Activated CD4-positive, alpha-beta T cell treated with anti-CD3 and anti-CD28 coated beads for 48 hours (primary cell): ENCODE measurements around the gene OSGEPL1.
A peak's percentile ranks its signal among the peaks of the same experiment; 100 is the strongest.
"Not testable (repeated sequence)": the region's sequence is repeated elsewhere in the genome, so short reads cannot be mapped to it uniquely, and the experiment has no call there.

ENCODE experiments used
- DNase-seq: peaks from one replicate; pipeline ENCODE4 v3.0.0-alpha.2; 2020

OSGEPL1 gene

DNA sequence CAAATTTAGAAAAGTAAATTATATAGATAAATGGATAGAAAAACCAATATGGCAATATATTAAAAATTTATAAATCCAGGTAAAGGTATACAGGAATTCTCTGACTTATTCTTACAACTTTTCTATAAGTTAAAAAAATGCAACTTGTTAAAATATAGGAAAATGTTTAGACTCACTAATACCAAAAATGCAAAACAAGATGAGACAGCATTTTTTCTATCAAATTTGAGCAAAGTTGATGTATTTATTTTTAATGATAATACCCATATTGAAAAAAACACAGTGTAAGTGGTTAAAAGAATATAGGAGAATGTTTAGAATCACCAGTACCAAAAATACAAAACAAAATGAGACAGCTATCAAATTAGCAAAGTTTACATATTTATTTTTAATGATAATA is 35.7 kb downstream of the OSGEPL1 start:
- DNase-seq, result no peak

DNA sequence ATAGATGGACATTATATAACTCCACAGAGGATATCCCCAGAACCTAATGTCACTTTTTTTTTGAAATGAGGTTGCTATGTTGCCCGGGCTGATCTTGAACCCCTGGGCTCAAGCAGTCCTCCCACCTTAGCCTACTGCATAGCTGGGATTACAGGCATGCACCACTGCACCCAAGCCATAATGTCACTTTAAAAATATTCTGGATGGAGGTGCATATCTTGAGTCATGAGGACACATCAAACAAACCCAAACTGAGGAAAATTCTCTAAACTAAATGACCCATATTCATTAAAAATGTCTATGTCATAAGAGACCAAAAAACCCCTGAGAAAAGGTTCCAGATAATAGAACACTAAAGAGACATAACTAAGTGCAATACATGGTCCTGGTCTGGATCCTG is 36.3 kb downstream of the OSGEPL1 start:
- no peak for DNase-seq

DNA sequence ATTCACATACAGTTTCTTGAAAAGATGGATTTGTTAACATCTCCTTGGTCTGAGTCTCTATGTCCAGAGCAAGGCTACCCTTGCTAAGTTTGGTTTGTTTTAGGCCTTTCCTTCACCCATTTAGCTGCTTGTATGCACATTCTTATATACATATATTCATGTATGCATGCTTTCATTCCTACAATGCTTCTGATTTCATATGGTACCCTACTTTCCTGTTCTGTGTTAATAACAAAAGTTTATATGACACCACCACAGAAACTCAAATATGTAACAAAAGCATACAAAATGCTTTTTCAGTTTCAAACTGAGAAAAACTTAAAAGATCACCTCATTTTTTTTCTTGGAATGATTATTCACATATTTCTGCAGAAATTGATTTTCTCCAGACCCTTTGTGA is 39.4 kb downstream of the OSGEPL1 start:
- no peak for DNase-seq

DNA sequence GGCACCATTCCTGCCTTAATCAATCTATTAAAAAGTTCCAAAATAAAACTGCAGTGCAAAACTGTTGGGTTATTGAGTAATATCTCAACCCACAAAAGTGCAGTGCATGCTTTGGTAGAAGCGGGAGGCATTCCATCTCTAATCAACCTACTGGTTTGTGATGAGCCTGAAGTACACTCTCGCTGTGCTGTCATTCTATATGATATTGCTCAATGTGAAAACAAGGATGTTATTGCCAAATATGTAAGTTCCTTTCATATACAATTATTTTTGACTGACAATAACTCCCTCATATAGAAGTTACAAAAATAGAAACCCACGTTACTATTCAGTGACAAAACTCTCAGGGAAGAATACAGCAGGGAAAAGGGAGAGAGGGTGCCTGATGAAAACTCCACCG is 43.0 kb downstream of the OSGEPL1 start:
- no peak for DNase-seq

DNA sequence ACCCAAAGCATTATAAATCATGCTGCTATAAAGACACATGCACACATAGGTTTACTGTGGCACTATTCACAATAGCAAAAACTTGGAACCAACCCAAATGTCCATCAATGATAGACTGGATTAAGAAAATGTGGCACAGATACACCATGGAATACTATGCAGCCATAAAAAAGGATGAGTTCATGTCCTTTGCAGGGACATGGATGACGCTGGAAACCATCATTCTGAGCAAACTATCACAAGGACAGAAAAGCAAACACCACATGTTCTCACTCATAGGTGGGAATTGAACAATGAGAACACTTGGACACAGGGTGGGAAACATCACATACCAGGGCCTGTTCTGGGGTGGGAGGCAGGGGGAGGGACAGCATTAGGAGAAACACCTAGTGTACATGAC is 45.0 kb downstream of the OSGEPL1 start:
- DNase-seq, result not testable (repeated sequence)

DNA sequence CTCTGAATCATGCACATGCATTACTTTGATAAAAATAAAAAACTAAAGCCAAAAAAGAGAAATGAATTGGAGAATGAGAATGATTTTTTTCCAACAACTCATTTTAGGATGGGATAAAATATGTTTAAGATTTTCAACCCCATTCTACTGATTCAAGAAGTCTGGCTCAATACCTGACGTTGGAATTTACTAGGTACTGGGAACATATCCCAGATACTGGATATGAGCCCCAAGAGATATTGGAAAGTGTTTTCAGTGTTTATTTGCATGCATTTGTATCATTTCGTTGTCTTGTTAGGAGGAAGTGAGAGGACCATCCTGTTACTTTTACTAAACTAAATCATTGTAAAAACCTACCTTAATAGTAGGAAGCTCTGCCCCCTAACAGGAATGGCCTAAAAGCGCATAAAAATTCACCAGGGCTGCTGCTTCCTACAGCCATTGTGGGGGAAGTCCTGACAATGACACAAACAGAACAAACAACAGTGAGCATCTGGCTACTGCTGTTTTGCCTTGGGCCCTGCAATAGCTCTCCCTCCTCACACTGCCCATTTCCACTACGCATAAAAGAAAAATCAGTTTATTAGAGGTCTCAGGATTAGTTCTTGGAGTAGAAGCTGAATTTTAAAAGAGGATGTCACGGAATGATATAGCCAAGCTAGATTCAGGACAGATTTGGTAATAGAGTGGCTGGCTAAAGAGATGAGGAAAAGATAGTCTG is 52.9 kb downstream of the OSGEPL1 start:
- no peak for DNase-seq

DNA sequence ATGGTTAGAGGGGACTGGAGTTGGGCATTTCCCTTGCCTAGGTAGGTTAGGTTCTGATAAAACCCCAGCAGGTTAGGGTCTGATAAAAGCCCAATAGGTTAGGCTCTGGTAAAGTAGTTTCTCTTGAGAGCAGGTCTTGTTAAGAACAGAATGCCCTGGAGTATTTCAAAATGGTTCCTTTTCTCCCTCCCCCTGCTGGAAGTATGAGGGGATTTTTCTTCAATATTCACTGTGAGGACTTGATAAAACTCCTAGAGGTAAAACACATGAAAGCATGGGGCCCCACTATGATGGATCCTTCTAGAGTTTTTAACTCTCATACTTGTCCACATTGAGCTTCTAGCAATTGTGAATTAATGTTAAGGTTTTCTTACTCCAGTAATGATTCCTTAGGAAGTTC is 60.5 kb downstream of the OSGEPL1 start:
- no peak for DNase-seq

DNA sequence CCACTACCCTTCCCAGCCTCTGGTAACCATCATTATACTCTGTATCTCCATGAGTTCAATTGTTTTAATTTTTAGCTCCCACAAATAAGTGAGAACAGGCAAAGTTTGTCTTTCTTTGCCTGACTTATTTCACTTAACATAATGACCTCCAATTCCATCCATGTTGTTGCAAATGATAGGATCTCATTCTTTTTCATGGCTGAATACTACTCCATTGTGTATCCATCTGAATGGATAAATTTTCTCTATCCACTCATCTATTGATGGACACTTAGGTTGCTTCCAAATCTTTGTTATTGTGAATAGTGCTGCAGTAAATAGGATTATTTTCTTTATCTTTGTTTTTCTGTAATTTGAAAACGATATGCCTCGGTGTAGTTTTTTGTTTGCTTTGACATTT is 61.9 kb downstream of the OSGEPL1 start:
- no peak for DNase-seq

DNA sequence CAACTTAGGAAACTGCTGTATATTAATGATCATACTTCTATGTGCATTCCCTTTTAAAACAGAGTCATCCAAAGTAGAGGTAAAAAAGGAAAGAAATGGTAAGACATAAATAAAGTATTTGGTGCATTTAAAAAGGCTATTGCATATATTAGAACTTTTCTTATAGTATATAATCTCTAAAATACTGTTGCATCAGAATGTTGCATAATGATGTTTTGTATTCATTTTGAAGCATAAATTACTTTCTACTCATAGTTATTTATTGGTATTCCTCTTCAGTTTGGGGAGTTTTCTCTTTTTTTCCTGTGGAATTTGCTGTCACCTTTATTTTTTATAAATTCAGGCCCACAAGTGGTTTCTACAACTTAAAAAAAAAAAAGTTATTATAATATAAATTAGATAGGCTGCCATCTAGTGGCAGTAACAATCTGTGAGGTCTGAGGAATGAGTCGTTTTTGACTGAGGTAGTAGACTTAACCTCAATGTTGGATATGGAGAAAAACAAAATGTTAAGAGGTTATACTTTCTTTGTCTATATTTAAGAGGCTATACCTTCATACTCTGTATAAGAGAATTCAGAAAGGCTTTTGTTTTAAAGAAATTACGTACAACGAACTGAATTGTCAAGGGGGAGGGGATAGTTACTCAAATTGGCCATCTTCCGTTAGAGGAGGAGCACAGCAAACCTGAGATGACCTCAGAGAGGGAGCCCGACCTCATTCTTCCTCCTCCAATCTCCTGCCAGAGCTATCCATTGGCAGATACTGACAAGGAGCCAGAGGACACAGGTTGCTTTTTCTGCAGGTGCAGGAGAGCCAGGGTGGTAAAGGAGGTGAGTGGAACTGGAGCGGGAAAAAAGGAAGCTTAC is 64.3 kb downstream of the OSGEPL1 start:
- peak; percentile 43 for DNase-seq
